B cell (primary cell): ENCODE measurements around the gene SDF2.

Experiments
- EZH2 ChIP-seq: IDR thresholded peaks from 2 replicates; pipeline ENCODE4 v1.6.1; 2012; ENCODE audit warnings: borderline replicate concordance, low read depth, mild to moderate bottlenecking, moderate library complexity, low read length; ENCODE audit not compliant: insufficient read depth, poor library complexity, severe bottlenecking
- TF ChIP-seq, protein P1 (sequence below): fragments of 200-600 bp; IDR thresholded peaks from one replicate; pipeline ENCODE4 v1.8.0; 2022; ENCODE audit warnings: antibody characterized with exemption, mild to moderate bottlenecking

DNA sequence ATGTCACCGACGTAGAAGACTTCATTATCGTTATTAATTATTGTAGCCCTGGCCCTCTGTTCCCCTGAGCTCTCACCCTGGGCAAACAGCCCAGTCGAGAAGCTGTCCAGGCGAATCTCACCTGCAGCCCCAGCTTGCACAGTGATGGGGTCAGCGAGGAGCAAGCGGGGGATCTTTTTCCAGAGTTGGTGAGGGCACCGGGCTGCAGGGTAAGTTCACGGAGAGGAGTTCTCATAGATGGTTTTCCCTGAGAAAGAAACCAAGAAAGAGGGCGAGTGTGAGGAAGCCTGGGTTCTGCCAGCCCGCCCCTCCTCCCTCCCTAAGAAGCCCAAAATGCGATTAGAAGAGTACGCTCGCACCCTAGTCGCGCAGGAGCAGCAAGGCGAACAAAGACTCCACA lies 63.3 kb downstream of the SDF2 start:
- TF ChIP-seq, protein P1, sequence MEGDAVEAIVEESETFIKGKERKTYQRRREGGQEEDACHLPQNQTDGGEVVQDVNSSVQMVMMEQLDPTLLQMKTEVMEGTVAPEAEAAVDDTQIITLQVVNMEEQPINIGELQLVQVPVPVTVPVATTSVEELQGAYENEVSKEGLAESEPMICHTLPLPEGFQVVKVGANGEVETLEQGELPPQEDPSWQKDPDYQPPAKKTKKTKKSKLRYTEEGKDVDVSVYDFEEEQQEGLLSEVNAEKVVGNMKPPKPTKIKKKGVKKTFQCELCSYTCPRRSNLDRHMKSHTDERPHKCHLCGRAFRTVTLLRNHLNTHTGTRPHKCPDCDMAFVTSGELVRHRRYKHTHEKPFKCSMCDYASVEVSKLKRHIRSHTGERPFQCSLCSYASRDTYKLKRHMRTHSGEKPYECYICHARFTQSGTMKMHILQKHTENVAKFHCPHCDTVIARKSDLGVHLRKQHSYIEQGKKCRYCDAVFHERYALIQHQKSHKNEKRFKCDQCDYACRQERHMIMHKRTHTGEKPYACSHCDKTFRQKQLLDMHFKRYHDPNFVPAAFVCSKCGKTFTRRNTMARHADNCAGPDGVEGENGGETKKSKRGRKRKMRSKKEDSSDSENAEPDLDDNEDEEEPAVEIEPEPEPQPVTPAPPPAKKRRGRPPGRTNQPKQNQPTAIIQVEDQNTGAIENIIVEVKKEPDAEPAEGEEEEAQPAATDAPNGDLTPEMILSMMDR: no peak
- no peak for TF ChIP-seq EZH2
